Lung (tissue), 16 donors: ENCODE measurements around the gene ARMS2. TPM values are rescaled to one million over a fixed set of nuclear protein-coding genes. Genes with fewer than 3 reads are reported as not detected.

ENCODE experiments used
- ATAC-seq: fragments of 200-7000 bp; cut with Tn5 transposase; one replicate; pipeline ENCODE4 v1.9.1; 2020; ENCODE audit warnings: moderate number of reproducible peaks; ENCODE audit not compliant: insufficient read depth, low FRiP score
- DNase-seq, 3 donors: peaks; one replicate each; pipeline ENCODE4 v3.0.0-alpha.2; 2013 to 2017
- H3K27ac ChIP-seq, 2 donors: one replicate each; pipeline ENCODE4 v1.5.1; 2013; ENCODE audit warnings: mild to moderate bottlenecking in 2 of 2, moderate library complexity in 2 of 2, control low read depth in 1 of 2, inconsistent platforms in 1 of 2, low read depth in 1 of 2, low read length in 1 of 2
- H3K27me3 ChIP-seq, 3 donors: one replicate each; pipeline ENCODE4 v1.5.1; 2013; ENCODE audit warnings: low read length in 2 of 3; ENCODE audit not compliant: control insufficient read depth in 3 of 3, insufficient read depth in 3 of 3
- H3K36me3 ChIP-seq, 4 donors: one replicate each; pipeline ENCODE4 v1.5.1; 2013; ENCODE audit warnings: low read length in 4 of 4, mild to moderate bottlenecking in 1 of 4, moderate library complexity in 1 of 4; ENCODE audit not compliant: control insufficient read depth in 4 of 4, insufficient read depth in 4 of 4
- H3K4me1 ChIP-seq, 5 donors: one replicate each; pipeline ENCODE4 v1.5.1; 2013; ENCODE audit warnings: low read length in 5 of 5, mild to moderate bottlenecking in 2 of 5, moderate library complexity in 1 of 5; ENCODE audit not compliant: control insufficient read depth in 5 of 5, insufficient read depth in 5 of 5
- H3K4me3 ChIP-seq: one replicate; pipeline ENCODE4 v1.5.1; 2013; ENCODE audit warnings: mild to moderate bottlenecking, control low read depth, moderate library complexity
- H3K9ac ChIP-seq, 2 donors: one replicate each; pipeline ENCODE4 v1.5.1; 2013; ENCODE audit warnings: low read length in 2 of 2, control low read depth in 1 of 2; ENCODE audit not compliant: insufficient read depth in 1 of 2
- H3K9me3 ChIP-seq, 4 donors: one replicate each; pipeline ENCODE4 v1.5.1; 2013; ENCODE audit warnings: low read length in 3 of 4, mild to moderate bottlenecking in 1 of 4, moderate library complexity in 1 of 4; ENCODE audit not compliant: control insufficient read depth in 4 of 4, insufficient read depth in 3 of 4
- CTCF ChIP-seq: IDR thresholded peaks from 2 replicates; pipeline ENCODE4 v1.5.1; 2012; ENCODE audit warnings: mild to moderate bottlenecking; ENCODE audit errors: control extremely low read depth, extremely low read depth
- WGBS, 2 donors: extraction: QIAGEN DNeasy Blood & Tissue Kit; methylation state at CpG; one replicate each; pipeline ENCODE4 v1.1.7; 2013; 5-methylcytosine and 5-hydroxymethylcytosine counted together
- long read RNA-seq, 5 donors: transcript quantifications; one replicate each; lab custom pipeline, GENCODE V29; 2026
- polyA plus RNA-seq, 2 donors: library from polyadenylated mRNA; stranded (reverse); fragments of 200-250 nt; gene quantifications; one replicate each; pipeline ENCODE4 v1.2.1, GENCODE V29; 2013
- total RNA-seq, 2 donors: library from RNA; depleted of rRNA in 1 of 2; stranded (reverse); fragments of >200 nt in 1 of 2; gene quantifications; one replicate each; pipeline ENCODE4 v1.2.1, GENCODE V29; 2014 to 2021
- donor health status: control.
- donor health status: control.
- donor health status: Bipolar disorder and iron deficiency.
- donor health status: healthy.
- donor health status: DM: yes; HTN: yes; CAD: no.

The ARMS2 gene, protein sequence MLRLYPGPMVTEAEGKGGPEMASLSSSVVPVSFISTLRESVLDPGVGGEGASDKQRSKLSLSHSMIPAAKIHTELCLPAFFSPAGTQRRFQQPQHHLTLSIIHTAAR
- total RNA-seq (not detected), polyA plus RNA-seq (not detected)
- long read RNA-seq, donor 1, result 0 reads
- long read RNA-seq, donor 2, result 0 reads
- long read RNA-seq, donor 3, result 0 reads
- long read RNA-seq, donor 4, result 0 reads
- long read RNA-seq, donor 5, result 0 reads

DNA sequence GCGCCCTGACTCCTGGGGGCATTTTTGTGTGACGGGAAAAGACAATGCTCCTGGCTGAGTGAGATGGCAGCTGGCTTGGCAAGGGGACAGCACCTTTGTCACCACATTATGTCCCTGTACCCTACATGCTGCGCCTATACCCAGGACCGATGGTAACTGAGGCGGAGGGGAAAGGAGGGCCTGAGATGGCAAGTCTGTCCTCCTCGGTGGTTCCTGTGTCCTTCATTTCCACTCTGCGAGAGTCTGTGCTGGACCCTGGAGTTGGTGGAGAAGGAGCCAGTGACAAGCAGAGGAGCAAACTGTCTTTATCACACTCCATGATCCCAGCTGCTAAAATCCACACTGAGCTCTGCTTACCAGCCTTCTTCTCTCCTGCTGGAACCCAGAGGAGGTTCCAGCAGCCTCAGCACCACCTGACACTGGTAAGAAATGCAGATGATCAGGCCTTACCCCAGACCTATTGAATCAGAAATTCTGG is at the start of gene ARMS2:
Gene ARMS2, plus strand, starts transcription at position 51 of the 478 bp plus-strand sequence. Its CDS starts 75 bp downstream, at position 126.
- no peak for DNase-seq
- ATAC-seq, result no peak
- Histone ChIP-seq H3K27ac (no peak within 1 kb of the TSS), H3K9ac (no peak within 1 kb of the TSS), H3K9me3 (no peaks in the 10 kb centered on the region), H3K4me3 (no peak within 1 kb of the TSS), H3K36me3 (no peaks in the 10 kb centered on the region), H3K4me1 (peaks cover 0 to 3% (median 0%) of the 10 kb centered on the region in 5 donors), H3K27me3 (peaks cover 0 to 21% (median 12%) of the 10 kb centered on the region in 3 donors)
- no peak for TF ChIP-seq CTCF
- 86 to 88% methylated on average over 7 of the region's 7 CpGs for WGBS, 2 donors

DNA sequence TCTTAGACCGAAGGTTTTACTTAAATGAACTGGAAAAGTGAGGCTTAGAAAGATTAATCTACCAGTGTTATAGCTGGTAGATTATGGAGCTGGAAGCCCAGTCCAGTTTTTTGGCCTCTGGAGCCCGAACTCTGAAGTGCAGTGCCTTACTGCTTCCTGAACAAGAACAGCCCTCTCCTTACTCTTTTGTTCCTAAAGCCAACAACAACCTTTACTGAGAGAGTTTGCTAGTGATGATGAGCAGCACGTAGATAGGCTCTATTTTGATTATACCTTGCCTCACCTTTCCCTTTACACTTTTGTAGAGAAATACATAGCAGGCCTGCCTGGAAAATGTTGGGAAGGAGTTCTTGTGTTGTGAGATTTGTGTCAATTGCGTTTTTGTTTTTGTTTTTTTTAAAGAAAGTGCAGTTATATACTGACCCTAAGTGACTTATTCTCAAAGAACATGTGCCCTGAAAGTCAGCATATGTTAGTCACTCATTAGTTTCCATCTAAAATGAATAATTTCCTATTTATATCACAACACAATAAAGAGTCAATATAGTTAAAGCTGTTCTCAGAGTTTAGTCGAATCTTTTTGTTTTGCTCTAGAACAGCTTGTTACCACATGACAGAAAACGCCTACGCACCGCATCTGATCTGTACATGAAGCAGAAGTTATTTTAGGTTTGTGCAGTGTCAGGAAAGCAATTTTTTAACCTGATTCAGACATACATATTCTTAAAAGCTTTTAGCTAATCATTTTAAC is 46.9 kb upstream of the ARMS2 start:
- TF ChIP-seq CTCF, result no peak
- 70 to 80% methylated on average over 8 of the region's 8 CpGs for WGBS, 2 donors
- Histone ChIP-seq H3K36me3 (peaks cover 0 to 12% (median 6%) of the 10 kb centered on the region in 4 donors), H3K9me3 (no peaks in the 10 kb centered on the region), H3K27me3 (no peaks in the 10 kb centered on the region), H3K4me1 (peaks cover 0 to 9% (median 0%) of the 10 kb centered on the region in 5 donors), H3K9ac (no peak overlapping the region), H3K27ac (no peak overlapping the region), H3K4me3 (no peak overlapping the region)
- DNase-seq (no peak), ATAC-seq (no peak)

DNA sequence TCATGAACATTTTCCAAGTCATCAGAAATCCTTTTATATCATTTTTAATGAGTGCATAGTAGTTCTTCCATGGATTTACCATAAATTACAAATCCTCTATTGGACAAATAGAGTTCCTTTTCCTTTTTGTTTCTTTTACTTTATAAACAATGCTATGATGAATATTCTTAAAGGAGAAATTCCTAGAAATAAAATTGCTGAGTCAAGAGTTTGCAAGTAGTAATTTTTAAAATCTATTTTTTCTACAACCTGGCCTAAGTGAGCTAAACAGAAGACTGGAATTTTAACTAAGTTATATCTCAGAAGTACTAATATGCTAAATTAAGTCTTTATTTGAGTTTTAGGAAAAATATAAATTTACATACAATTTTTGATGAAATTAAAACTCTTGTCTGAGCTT is 41.1 kb upstream of the ARMS2 start:
- ATAC-seq (no peak), DNase-seq (no peak)
- TF ChIP-seq CTCF, result no peak
- Histone ChIP-seq H3K27ac (no peak overlapping the region), H3K4me3 (no peak overlapping the region), H3K9me3 (no peaks in the 10 kb centered on the region), H3K4me1 (no peaks in the 10 kb centered on the region), H3K9ac (no peak overlapping the region), H3K27me3 (no peaks in the 10 kb centered on the region), H3K36me3 (peaks cover 0 to 22% (median 7%) of the 10 kb centered on the region in 4 donors)
